Endothelial cell of umbilical vein (primary cell): ENCODE measurements around the gene C21orf58. TPM values are rescaled to one million over a fixed set of nuclear protein-coding genes. Genes with fewer than 3 reads are reported as not detected.

Source experiments
- BruUV-seq: library from RNA; stranded (reverse); fragments of 400-500 nt; replicated peaks from 2 replicates; lab custom pipeline; 2021; lab: Mats Ljungman, UMichigan
- CTCF ChIA-PET: fragments of 300-600, 350-600 bp; sonication (Branson Sonifier 250); formaldehyde crosslinking; loops from one replicate; lab custom pipeline; 2021; ENCODE audit warnings: antibody characterized with exemption, inconsistent platforms; lab: Charles Lee
- POLR2A ChIA-PET: fragments of 300-600, 350-600 bp; sonication (Branson Sonifier 250); formaldehyde crosslinking; loops from one replicate; lab custom pipeline; 2021; ENCODE audit warnings: antibody characterized with exemption, inconsistent platforms; lab: Charles Lee
- DNase-seq: peaks from one replicate; pipeline ENCODE4 v3.0.0-alpha.2; 2011; ENCODE audit warnings: low read depth, low spot score
- FAIRE-seq: peaks from 2 replicates; lab custom pipeline; 2011; peaks lifted over from hg19 to GRCh38; lab: Jason Lieb, UNC
- H2AFZ ChIP-seq: 2 replicates; pipeline ENCODE4 v1.6.0; 2012; ENCODE audit warnings: low read depth, low read length, control low read depth, inconsistent platforms
- H3K27ac ChIP-seq: 2 replicates; pipeline ENCODE4 v1.5.1; 2011; ENCODE audit warnings: low read depth, mild to moderate bottlenecking, control low read depth, low read length, moderate library complexity; ENCODE audit not compliant: insufficient read depth
- H3K27me3 ChIP-seq, 2 experiments: 2 replicates each; pipeline versions ENCODE4 v1.6.0 to v1.6.1; 2011; ENCODE audit warnings: low read length in 2 of 2, mixed read lengths in 1 of 2; ENCODE audit not compliant: control insufficient read depth in 2 of 2, insufficient read depth in 2 of 2
- H3K36me3 ChIP-seq, 2 experiments: 2 replicates in 1 of 2; 3 replicates in 1 of 2; pipeline ENCODE4 v1.5.1; 2011; ENCODE audit warnings: low read length in 2 of 2, mild to moderate bottlenecking in 1 of 2, moderate library complexity in 1 of 2; ENCODE audit not compliant: control insufficient read depth in 2 of 2, insufficient read depth in 2 of 2; ENCODE audit errors: extremely low read depth in 1 of 2
- H3K4me1 ChIP-seq: 3 replicates; pipeline ENCODE4 v1.5.1; 2011; ENCODE audit warnings: mild to moderate bottlenecking, low read length; ENCODE audit not compliant: control insufficient read depth, insufficient read depth; ENCODE audit errors: extremely low read depth
- H3K4me2 ChIP-seq: 2 replicates; pipeline ENCODE4 v1.6.1; 2011; ENCODE audit warnings: low read length, control low read depth, mixed read lengths; ENCODE audit not compliant: insufficient read depth
- H3K4me3 ChIP-seq, 3 experiments: fragments of 200-600 bp in 1 of 3; sonication (generic), shearing (Covaris generic) in 1 of 3; replicated peaks in 1 of 3; 2 replicates each; pipeline ENCODE4 v1.5.1; 2011 to 2016; ENCODE audit warnings: control low read depth in 3 of 3, low read length in 3 of 3, mild to moderate bottlenecking in 2 of 3, inconsistent platforms in 1 of 3, low read depth in 1 of 3, moderate library complexity in 1 of 3; ENCODE audit not compliant: insufficient read depth in 1 of 3
- H3K79me2 ChIP-seq: 2 replicates; pipeline ENCODE4 v1.6.0; 2012; ENCODE audit warnings: low read length, inconsistent platforms; ENCODE audit not compliant: control insufficient read depth, insufficient read depth
- H3K9ac ChIP-seq: replicated peaks from 2 replicates; pipeline ENCODE3; 2011; ENCODE audit warnings: low read length, control low read depth; ENCODE audit not compliant: insufficient read depth; ENCODE audit errors: extremely low read depth
- H3K9me1 ChIP-seq: replicated peaks from 3 replicates; pipeline ENCODE4 v1.6.0; 2011; ENCODE audit warnings: mild to moderate bottlenecking, low read length; ENCODE audit not compliant: control insufficient read depth, insufficient read depth; ENCODE audit errors: extremely low read depth
- H3K9me3 ChIP-seq: replicated peaks from 2 replicates; pipeline ENCODE4 v1.5.1; 2012; ENCODE audit warnings: low read length, inconsistent platforms; ENCODE audit not compliant: control insufficient read depth, insufficient read depth
- H4K20me1 ChIP-seq: replicated peaks from 2 replicates; pipeline ENCODE3; 2011; ENCODE audit warnings: mild to moderate bottlenecking, low read length; ENCODE audit not compliant: control insufficient read depth, insufficient read depth; ENCODE audit errors: extremely low read depth
- EZH2 ChIP-seq: IDR thresholded peaks from 2 replicates; pipeline ENCODE4 v1.6.1; 2012; ENCODE audit warnings: borderline replicate concordance, low read depth, mild to moderate bottlenecking, moderate library complexity, low read length, inconsistent platforms; ENCODE audit not compliant: severe bottlenecking
- FOS ChIP-seq: IDR thresholded peaks from 2 replicates; pipeline ENCODE4 v1.6.1; 2011; ENCODE audit warnings: mild to moderate bottlenecking, low read length, moderate library complexity, borderline replicate concordance; ENCODE audit not compliant: insufficient read depth
- GATA2 ChIP-seq: IDR thresholded peaks from 2 replicates; pipeline ENCODE4 v1.7.0; 2011; ENCODE audit warnings: low read depth, mild to moderate bottlenecking, moderate library complexity, mixed read lengths, low read length; ENCODE audit not compliant: insufficient read length, insufficient read depth
- JUN ChIP-seq: IDR thresholded peaks from 2 replicates; pipeline ENCODE4 v1.6.1; 2011; ENCODE audit warnings: borderline replicate concordance, low read depth; ENCODE audit not compliant: insufficient read length, insufficient read depth
- MYC ChIP-seq: IDR thresholded peaks from one replicate; pipeline ENCODE4 v1.6.1; 2011; ENCODE audit warnings: mild to moderate bottlenecking, low read depth, low read length
- POLR2A ChIP-seq: IDR thresholded peaks from 2 replicates; pipeline ENCODE4 v1.6.1; 2012; ENCODE audit warnings: low read depth, mild to moderate bottlenecking, control low read depth, low read length
- POLR2AphosphoS5 ChIP-seq: IDR thresholded peaks from 2 replicates; pipeline ENCODE4 v1.6.1; 2012; ENCODE audit warnings: low read depth, mild to moderate bottlenecking, control low read depth, low read length, moderate library complexity; ENCODE audit not compliant: insufficient read depth
- dilution Hi-C: fragments of 300-500 bp; cut with MboI; formaldehyde crosslinking; loops from one replicate; pipeline ENCODE4 v1.15.0; 2019; ENCODE audit warnings: low sequenced_read_pairs; ENCODE audit not compliant: extremely low pct_ligation_motif_present
- intact Hi-C: fragments of 100-400 bp; cut with micrococcal nuclease; formaldehyde crosslinking; loops from one replicate; pipeline ENCODE4 v1.10.0; 2022
- polyA plus RNA-seq, 4 experiments: library from polyadenylated mRNA; depleted of rRNA in 3 of 4; stranded (reverse) in 3 of 4; unstranded in 1 of 4; fragments of >200 nt; gene quantifications; 2 replicates each; pipeline versions ENCODE4 v1.2.1 to v1.2.3, GENCODE V29; 2011 to 2012; ENCODE audit warnings: missing spikeins in 1 of 4
- total RNA-seq: library from RNA; stranded (reverse); gene quantifications from 2 replicates; pipeline ENCODE4 v1.2.3, GENCODE V29; 2021
- TF ChIP-seq, protein P1 (sequence below): IDR thresholded peaks from 2 replicates; pipeline ENCODE4 v1.6.1; 2011; ENCODE audit not compliant: insufficient read depth, insufficient read length
- TF ChIP-seq, protein P2 (sequence below), 2 donors: IDR thresholded peaks; 1 replicate in 1 of 2; 2 replicates in 1 of 2; pipeline ENCODE4 v1.5.1; 2011; ENCODE audit warnings: low read length in 2 of 2, mild to moderate bottlenecking in 2 of 2, moderate library complexity in 2 of 2, control low read depth in 1 of 2, inconsistent platforms in 1 of 2, low read depth in 1 of 2; ENCODE audit not compliant: insufficient read depth in 1 of 2; ENCODE audit errors: extremely low read depth in 1 of 2

C21orf58 gene
- total and polyA plus RNA-seq, 2 donors (not counting 3 experiments of a cell fraction or from before 2014, with no cell fraction given): 6.0 to 24.3 TPM

DNA sequence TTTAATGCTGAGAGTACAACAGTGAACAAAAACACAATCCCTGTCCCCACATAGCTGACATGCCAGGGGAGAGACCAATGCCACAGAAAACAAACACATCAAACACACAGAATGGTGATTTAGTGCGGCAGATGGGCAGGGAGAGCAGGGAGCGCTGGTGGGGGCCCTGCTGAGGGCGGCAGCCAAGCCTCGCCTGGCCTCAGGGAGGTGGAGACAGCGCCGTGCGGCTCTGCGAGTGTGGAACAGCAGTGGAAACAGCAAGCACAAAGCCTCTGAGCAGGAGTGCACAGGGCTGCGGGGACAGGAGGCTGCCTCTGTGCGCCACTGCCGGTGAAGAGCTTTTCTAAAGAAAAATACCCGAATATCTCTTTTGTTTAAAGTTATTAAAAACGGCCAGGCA lies 55.3 kb downstream of the C21orf58 start:
- ChIA-PET POLR2A (no interaction called here), CTCF (no interaction called here)
- no peak overlapping the region for H3K4me2 ChIP-seq
- H4K20me1 ChIP-seq: no peaks in the 10 kb centered on the region
- DNase-seq: no peak
- H3K9me1 ChIP-seq: no peaks in the 10 kb centered on the region
- no peaks in the 10 kb centered on the region for H3K4me1 ChIP-seq
- TF ChIP-seq MYC: no peak
- no peak for TF ChIP-seq EZH2
- no peak for TF ChIP-seq GATA2
- TF ChIP-seq POLR2AphosphoS5: no peak
- TF ChIP-seq FOS: no peak
- no peak for TF ChIP-seq JUN
- TF ChIP-seq POLR2A: no peak
- TF ChIP-seq, protein P1, sequence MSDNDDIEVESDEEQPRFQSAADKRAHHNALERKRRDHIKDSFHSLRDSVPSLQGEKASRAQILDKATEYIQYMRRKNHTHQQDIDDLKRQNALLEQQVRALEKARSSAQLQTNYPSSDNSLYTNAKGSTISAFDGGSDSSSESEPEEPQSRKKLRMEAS: no peak
- TF ChIP-seq, protein P2, sequence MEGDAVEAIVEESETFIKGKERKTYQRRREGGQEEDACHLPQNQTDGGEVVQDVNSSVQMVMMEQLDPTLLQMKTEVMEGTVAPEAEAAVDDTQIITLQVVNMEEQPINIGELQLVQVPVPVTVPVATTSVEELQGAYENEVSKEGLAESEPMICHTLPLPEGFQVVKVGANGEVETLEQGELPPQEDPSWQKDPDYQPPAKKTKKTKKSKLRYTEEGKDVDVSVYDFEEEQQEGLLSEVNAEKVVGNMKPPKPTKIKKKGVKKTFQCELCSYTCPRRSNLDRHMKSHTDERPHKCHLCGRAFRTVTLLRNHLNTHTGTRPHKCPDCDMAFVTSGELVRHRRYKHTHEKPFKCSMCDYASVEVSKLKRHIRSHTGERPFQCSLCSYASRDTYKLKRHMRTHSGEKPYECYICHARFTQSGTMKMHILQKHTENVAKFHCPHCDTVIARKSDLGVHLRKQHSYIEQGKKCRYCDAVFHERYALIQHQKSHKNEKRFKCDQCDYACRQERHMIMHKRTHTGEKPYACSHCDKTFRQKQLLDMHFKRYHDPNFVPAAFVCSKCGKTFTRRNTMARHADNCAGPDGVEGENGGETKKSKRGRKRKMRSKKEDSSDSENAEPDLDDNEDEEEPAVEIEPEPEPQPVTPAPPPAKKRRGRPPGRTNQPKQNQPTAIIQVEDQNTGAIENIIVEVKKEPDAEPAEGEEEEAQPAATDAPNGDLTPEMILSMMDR (IDR thresholded peaks at IDR 0.05; ENCODE audit: extremely low read depth in 1 of 2, insufficient read depth in 1 of 2, low read depth in 1 of 2, low read length in 2 of 2): no peak
- FAIRE-seq: no peak
- no peak overlapping the region for H3K4me3 ChIP-seq
- no TSS peak for BruUV-seq
- no peak overlapping the region for H3K9ac ChIP-seq
- H3K9me3 ChIP-seq: no peaks in the 10 kb centered on the region
- H3K27me3 ChIP-seq: no peaks in the 10 kb centered on the region
- peaks cover 30 to 61% of the 10 kb centered on the region in 2 experiments for H3K36me3 ChIP-seq
- H3K79me2 ChIP-seq: no peaks in the 10 kb centered on the region
- H3K27ac ChIP-seq: no peak overlapping the region
- no peak overlapping the region for H2AFZ ChIP-seq
- intact Hi-C loops: no loop called here
- dilution Hi-C loops: no loop called here
